ENCODE measurements around the gene HIP1.
"Not testable (repeated sequence)": the region's sequence is repeated elsewhere in the genome, so short reads cannot be mapped to it uniquely, and the experiment has no call there.

The HIP1 gene

DNA sequence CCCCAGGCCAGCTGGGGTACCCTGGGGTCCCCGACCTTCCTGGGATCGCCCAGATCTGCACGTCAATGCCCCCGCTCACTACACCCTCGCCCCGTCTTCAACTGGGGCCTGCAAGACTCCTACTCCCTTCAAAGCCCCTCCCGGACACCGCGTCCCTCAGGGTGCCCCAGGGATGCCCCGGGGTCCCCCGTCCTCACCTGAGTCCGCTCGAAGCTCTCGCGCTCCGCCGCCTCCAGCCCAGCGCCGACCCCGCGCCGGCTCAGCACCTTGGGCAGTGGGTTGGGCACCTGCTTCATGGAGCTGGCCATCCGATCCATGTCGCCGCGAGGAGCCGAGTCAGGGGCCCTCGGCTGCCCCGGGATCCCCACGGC, at the start of gene HIP1:
HIP1 (minus strand) TSS at position 338 of the 371 bp plus-strand sequence; CDS start at position 317, 21 bp downstream.
- Histone ChIP-seq H3K4me3 (ENCODE audit: low read depth in 1 of 2, low read length in 2 of 2) (peak within 1 kb of the TSS; percentile 95 to 99), H3K9ac (ENCODE audit: low read length) (peak within 1 kb of the TSS; percentile 68), H3K27ac (ENCODE audit: low read depth, low read length) (peak within 1 kb of the TSS; percentile 67), H3K9me3 (ENCODE audit: low read length) (no peaks in the 10 kb centered on the region), H3K36me3 (ENCODE audit: insufficient read depth, low read length) (no peaks in the 10 kb centered on the region), H3K27me3 (ENCODE audit: control insufficient read depth in 1 of 2, insufficient read depth in 2 of 2, low read length in 2 of 2) (no peaks in the 10 kb centered on the region), H3K4me1 (ENCODE audit: insufficient read depth, low read length) (peaks cover 13% of the 10 kb centered on the region)

DNA sequence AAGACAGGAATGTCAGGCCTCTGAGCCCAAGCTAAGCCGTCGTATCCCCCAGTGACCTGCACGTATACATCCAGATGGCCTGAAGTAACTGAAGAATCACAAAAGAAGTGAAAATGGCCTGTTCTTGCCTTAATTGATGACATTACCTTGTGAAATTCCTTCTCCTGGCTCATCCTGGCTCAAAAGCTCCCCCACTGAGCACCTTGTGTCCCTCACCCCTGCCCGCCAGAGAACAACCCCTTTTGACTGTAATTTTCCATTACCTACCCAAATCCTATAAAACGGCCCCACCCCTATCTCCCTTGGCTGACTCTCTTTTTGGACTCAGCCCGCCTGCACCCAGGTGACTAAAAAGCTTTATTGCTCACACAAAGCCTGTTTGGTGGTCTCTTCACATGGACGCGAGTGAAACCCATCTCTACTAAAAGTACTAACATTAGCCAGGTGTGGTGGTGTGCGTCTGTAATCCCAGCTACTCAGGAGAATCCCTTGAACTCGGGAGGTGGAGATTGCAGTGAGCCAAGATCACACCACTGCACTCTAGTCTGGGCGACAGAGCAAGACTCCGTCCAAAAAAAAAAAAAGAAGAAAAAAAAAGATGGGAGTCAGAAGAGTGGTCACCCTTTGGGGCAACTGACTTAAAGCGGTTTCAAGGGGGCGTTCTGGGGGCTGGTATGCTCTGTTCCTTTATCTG, 49.6 kb upstream of the HIP1 start:
- H3K27me3 ChIP-seq (ENCODE audit: control insufficient read depth in 1 of 2, insufficient read depth in 2 of 2, low read length in 2 of 2); H3K9me3 ChIP-seq (ENCODE audit: low read length); H3K4me1 ChIP-seq (ENCODE audit: insufficient read depth, low read length); H3K36me3 ChIP-seq (ENCODE audit: insufficient read depth, low read length); H3K4me3 ChIP-seq (ENCODE audit: low read depth in 1 of 2, low read length in 2 of 2); H3K9ac ChIP-seq (ENCODE audit: low read length); H3K27ac ChIP-seq (ENCODE audit: low read depth, low read length): not testable (repeated sequence)

DNA sequence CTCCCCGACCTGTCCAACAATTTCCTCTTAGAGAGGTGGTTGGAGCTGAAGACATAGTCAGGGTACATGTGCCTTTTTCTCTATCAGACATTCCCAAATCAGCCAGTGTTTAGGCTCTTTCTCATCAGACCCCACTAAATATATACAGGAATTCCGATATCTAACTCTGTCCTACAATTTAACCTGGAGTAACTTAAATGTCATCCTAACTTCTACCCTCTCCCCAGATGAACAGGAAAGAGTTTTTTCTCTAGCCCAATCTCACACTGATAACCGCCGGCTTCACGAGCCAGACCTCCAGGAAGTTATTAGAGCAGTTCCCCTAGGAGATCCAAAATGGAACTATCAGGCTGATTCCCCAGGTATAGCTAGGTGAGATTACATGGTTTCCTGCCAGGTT, 44.3 kb upstream of the HIP1 start:
- not testable (repeated sequence) for H3K4me3 ChIP-seq (ENCODE audit: low read depth in 1 of 2, low read length in 2 of 2); H3K9ac ChIP-seq (ENCODE audit: low read length); H3K9me3 ChIP-seq (ENCODE audit: low read length); H3K36me3 ChIP-seq (ENCODE audit: insufficient read depth, low read length); H3K4me1 ChIP-seq (ENCODE audit: insufficient read depth, low read length); H3K27me3 ChIP-seq (ENCODE audit: control insufficient read depth in 1 of 2, insufficient read depth in 2 of 2, low read length in 2 of 2); H3K27ac ChIP-seq (ENCODE audit: low read depth, low read length)

DNA sequence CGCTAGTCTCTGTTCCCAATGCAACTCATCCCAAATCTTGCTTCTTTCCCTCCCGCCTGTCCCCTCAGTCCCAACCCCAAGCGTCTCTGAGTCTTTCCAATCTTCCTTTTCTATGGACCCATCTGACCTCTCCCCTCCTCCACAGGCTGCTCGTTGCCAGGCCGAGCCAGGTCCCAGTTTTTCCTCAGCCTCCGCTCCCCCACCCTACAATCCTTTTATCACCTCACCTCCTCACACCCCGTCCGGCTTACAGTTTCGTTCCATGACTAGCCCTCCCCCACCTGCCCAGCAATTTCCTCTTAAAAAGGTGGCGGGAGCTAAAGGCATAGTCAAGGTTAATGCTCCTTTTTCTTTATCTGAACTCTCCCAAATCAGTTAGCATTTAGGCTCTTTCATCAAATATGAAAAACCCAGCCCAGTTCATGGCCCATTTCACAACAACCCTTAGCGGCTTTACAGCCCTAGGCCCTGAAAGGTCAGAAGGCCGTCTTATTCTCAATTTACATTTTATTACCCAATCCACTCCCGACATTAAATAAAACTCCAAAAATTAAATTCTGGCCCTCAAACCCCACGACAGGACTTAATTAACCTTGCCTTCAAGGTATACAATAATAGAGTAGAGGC, 42.0 kb upstream of the HIP1 start:
- H3K9ac ChIP-seq (ENCODE audit: low read length); H3K27ac ChIP-seq (ENCODE audit: low read depth, low read length); H3K4me3 ChIP-seq (ENCODE audit: low read depth in 1 of 2, low read length in 2 of 2); H3K36me3 ChIP-seq (ENCODE audit: insufficient read depth, low read length); H3K4me1 ChIP-seq (ENCODE audit: insufficient read depth, low read length); H3K27me3 ChIP-seq (ENCODE audit: control insufficient read depth in 1 of 2, insufficient read depth in 2 of 2, low read length in 2 of 2); H3K9me3 ChIP-seq (ENCODE audit: low read length): not testable (repeated sequence)

DNA sequence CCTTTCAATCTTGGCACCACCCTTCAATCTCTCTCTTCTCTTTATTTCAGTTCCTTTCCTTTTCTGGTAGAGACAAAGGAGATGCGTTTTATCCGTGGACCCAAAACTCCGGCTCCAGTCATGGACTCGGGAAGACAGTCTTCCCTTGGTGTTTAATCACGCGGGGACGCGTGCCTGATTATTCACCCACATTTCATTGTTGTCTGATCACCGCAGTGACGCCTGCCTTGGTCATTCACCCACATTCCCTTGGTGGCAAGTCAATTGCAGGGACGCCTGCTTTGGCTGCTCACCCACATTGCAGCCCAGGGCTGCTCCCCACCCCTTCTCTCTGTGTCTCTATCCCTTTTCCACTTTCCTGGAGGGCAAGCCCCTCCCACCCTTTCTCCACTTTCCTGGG, 40.8 kb upstream of the HIP1 start:
- not testable (repeated sequence) for H3K27me3 ChIP-seq (ENCODE audit: control insufficient read depth in 1 of 2, insufficient read depth in 2 of 2, low read length in 2 of 2); H3K4me1 ChIP-seq (ENCODE audit: insufficient read depth, low read length); H3K27ac ChIP-seq (ENCODE audit: low read depth, low read length); H3K9ac ChIP-seq (ENCODE audit: low read length); H3K36me3 ChIP-seq (ENCODE audit: insufficient read depth, low read length); H3K9me3 ChIP-seq (ENCODE audit: low read length); H3K4me3 ChIP-seq (ENCODE audit: low read depth in 1 of 2, low read length in 2 of 2)

DNA sequence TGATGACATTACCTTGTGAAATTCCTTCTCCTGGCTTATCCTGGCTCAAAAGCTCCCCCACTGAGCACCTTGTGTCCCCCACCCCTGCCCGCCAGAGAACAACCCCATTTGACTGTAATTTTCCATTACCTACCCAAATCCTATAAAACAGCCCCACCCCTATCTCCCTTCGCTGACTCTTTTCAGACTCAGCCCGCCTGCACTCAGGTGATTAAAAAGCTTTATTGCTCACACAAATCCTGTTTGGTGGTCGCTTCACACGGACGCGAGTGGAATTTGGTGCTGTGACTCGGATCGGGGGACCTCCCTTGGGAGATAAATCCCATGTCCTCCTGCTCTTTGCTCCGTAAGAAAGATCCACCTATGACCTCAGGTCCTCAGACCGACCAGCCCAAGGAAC, 40.3 kb upstream of the HIP1 start:
- not testable (repeated sequence) for H3K4me1 ChIP-seq (ENCODE audit: insufficient read depth, low read length); H3K9me3 ChIP-seq (ENCODE audit: low read length); H3K27me3 ChIP-seq (ENCODE audit: control insufficient read depth in 1 of 2, insufficient read depth in 2 of 2, low read length in 2 of 2); H3K36me3 ChIP-seq (ENCODE audit: insufficient read depth, low read length); H3K27ac ChIP-seq (ENCODE audit: low read depth, low read length); H3K9ac ChIP-seq (ENCODE audit: low read length); H3K4me3 ChIP-seq (ENCODE audit: low read depth in 1 of 2, low read length in 2 of 2)

DNA sequence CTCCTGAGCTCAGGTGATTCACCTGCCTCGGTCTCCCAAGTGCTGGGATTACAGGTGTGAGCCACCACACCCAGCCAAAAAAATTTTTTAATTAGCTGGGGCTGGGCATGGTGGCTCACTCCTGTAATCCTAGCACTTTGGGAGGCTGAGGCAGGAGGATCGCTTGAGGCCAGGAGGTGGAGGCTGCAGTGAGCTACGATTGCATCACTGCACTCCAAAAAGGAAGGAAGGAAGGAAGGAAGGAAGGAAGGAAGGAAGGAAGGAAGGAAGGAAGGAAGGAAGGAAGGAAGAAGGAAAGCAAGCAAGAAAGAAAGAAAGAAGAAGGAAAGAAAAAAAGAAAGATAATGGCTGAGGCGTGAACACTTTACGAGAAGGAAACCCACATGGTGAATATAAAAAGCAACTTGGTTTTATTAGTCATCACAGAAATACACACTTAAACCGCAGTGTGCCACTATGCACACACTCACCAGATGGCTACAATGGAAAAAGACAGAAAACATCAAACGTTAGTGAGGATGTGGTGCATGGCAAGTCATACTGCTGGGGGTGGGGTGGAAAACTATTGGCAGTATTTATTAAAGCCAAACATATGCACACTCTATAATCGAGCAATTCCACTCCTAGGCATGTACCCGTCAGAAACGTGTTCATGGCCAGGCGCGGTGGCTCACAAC, 37.7 kb upstream of the HIP1 start:
- Histone ChIP-seq H3K27me3 (ENCODE audit: control insufficient read depth in 1 of 2, insufficient read depth in 2 of 2, low read length in 2 of 2) (no peaks in the 10 kb centered on the region), H3K9me3 (ENCODE audit: low read length) (no peaks in the 10 kb centered on the region), H3K27ac (ENCODE audit: low read depth, low read length) (no peak overlapping the region), H3K9ac (ENCODE audit: low read length) (no peak overlapping the region), H3K4me1 (ENCODE audit: insufficient read depth, low read length) (no peaks in the 10 kb centered on the region), H3K36me3 (ENCODE audit: insufficient read depth, low read length) (no peaks in the 10 kb centered on the region), H3K4me3 (ENCODE audit: low read depth in 1 of 2, low read length in 2 of 2) (no peak overlapping the region)

DNA sequence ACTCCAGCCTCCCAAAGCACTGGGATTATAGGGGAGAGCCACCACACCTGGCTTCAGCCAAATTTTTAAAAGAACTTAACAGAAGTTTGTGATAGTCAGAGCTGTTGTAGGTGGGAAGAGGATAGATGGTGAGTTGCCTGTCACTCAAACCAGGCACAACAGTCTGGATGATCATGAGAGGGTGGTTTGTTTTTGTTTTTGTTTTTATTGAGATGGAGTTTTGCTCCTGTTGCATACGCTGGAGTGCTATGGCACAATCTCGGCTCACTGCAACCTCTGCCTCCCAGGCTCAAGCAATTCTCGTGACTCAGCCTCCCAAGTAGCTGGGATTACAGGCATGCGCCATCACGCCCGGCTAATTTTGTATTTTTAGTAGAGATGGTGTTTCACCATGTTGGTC, 35.2 kb upstream of the HIP1 start:
- not testable (repeated sequence) for H3K4me3 ChIP-seq (ENCODE audit: low read depth in 1 of 2, low read length in 2 of 2); H3K9me3 ChIP-seq (ENCODE audit: low read length); H3K36me3 ChIP-seq (ENCODE audit: insufficient read depth, low read length); H3K27me3 ChIP-seq (ENCODE audit: control insufficient read depth in 1 of 2, insufficient read depth in 2 of 2, low read length in 2 of 2); H3K4me1 ChIP-seq (ENCODE audit: insufficient read depth, low read length); H3K9ac ChIP-seq (ENCODE audit: low read length); H3K27ac ChIP-seq (ENCODE audit: low read depth, low read length)

DNA sequence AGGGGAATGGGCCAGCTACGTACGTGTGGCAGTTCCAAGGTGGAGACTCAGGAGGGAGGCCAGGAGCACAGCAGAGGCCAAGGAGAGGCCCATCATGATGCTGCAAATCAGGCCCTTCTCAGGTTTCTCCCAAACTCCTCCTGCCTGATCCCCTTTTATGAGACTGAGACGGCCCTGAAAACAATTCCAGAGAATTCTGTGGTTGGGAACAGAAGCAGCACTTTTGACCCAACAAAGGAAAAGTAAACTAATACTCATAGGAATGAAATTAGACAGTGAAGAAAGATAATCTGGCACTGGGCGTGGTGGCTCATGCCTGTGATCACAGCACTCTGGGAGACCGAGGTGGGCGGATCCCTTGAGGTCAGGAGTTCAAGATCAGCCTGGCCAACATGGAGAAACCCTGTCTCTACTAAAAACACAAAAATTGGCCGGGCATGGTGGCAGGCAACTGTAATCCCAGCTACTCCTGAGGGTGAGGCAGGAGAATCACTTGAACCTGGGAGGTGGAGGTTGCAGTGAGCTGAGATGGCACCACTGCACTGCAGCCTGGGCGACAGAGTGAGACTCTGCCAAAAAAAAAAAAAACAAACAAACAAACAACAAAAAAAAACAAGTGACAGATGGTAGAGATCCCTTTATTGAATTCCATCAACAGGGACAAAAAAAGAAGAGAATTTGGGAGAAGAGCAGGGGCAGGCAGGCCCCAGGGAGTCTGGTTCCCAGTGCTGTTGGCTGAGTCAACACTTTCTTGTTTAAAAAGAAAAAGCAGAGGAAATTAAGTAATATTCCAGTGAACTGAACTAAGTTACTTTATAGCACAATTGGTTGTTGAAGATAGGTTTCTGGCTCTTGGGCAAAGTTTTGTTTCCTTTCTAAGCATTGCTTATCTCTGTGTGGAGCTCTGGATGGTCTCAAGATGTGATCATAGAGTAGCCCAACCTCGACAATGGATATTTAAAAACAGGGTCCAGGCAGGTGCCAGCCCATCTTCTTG, 33.6 kb upstream of the HIP1 start, which contains the start of gene CCL26:
CCL26 (minus strand) TSS at position 131 of the 997 bp plus-strand sequence; CDS start at position 96, 35 bp downstream.
- no peaks in the 10 kb centered on the region for H3K36me3 ChIP-seq (ENCODE audit: insufficient read depth, low read length)
- H3K27ac ChIP-seq (ENCODE audit: low read depth, low read length), result no peak within 1 kb of the TSS

DNA sequence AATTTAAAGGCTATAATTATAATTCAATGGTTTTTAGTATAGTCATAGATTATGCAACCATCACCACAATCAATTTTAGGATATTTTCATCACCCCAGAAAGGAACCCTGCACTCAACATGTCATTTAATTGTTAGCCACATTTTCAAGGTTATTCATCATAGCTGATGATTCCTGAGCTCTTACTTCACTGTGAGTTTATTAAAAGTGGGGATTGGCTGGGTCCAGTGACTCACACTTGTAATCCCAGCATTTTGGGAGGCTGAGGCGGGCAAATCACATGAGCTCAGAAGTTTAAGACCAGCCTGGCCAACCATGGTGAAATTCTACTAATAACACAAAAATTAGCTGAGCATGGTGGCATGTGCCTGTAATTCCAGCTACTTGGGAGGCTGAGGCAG, 32.5 kb upstream of the HIP1 start:
- H3K27me3 ChIP-seq (ENCODE audit: control insufficient read depth in 1 of 2, insufficient read depth in 2 of 2, low read length in 2 of 2), result no peaks in the 10 kb centered on the region
- no peak overlapping the region for H3K4me3 ChIP-seq (ENCODE audit: low read depth in 1 of 2, low read length in 2 of 2)
- H3K9ac ChIP-seq (ENCODE audit: low read length), result no peak overlapping the region
- H3K9me3 ChIP-seq (ENCODE audit: low read length), result no peaks in the 10 kb centered on the region
- no peak overlapping the region for H3K27ac ChIP-seq (ENCODE audit: low read depth, low read length)
- H3K4me1 ChIP-seq (ENCODE audit: insufficient read depth, low read length), result no peaks in the 10 kb centered on the region
- no peaks in the 10 kb centered on the region for H3K36me3 ChIP-seq (ENCODE audit: insufficient read depth, low read length)

More for the DNA sequence above, 33.6 kb upstream of the HIP1 start, which contains the start of gene CCL26:
- Histone ChIP-seq H3K27me3 (ENCODE audit: control insufficient read depth in 1 of 2, insufficient read depth in 2 of 2, low read length in 2 of 2) (no peaks in the 10 kb centered on the region), H3K9ac (ENCODE audit: low read length) (no peak within 1 kb of the TSS), H3K9me3 (ENCODE audit: low read length) (no peaks in the 10 kb centered on the region), H3K4me3 (ENCODE audit: low read depth in 1 of 2, low read length in 2 of 2) (no peak within 1 kb of the TSS), H3K4me1 (ENCODE audit: insufficient read depth, low read length) (no peaks in the 10 kb centered on the region)

DNA sequence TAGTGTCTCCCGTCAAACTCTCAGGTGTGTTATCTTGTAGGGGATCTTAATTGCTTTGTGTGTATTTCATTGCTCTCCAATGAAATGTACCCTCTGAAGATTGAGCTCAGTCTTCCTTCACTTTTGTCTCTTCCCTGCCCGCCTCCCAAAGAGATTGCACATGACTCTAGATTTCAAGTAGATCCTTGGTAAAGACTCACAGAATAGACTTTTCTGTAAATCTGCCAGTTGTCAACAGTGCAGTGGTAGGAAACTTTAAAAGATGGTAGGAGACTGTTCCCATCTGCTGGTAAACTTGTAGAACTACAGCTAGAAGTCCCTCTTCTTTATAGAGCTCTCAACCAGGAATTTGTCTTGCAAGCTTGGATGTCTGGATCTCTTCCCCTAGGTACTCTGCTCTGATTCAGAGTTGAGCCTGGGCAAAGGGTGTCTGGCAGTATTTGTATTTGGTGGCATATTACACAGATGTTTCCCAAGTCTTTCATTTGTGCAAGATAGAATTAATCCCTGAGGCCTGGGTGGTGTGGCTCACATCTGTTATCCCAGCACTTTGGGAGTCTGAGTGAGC, 23.7 kb upstream of the HIP1 start:
- Histone ChIP-seq H3K36me3 (ENCODE audit: insufficient read depth, low read length) (no peaks in the 10 kb centered on the region), H3K9me3 (ENCODE audit: low read length) (no peaks in the 10 kb centered on the region), H3K27me3 (ENCODE audit: control insufficient read depth in 1 of 2, insufficient read depth in 2 of 2, low read length in 2 of 2) (no peaks in the 10 kb centered on the region), H3K27ac (ENCODE audit: low read depth, low read length) (no peak overlapping the region), H3K9ac (ENCODE audit: low read length) (no peak overlapping the region), H3K4me3 (ENCODE audit: low read depth in 1 of 2, low read length in 2 of 2) (no peak overlapping the region), H3K4me1 (ENCODE audit: insufficient read depth, low read length) (no peaks in the 10 kb centered on the region)

Measured in muscle layer of colon (tissue), 2 donors.